CD4-positive, alpha-beta memory T cell (primary cell): ENCODE results near the gene MRM2. TPM values are rescaled to one million over a fixed set of nuclear protein-coding genes. Genes with fewer than 3 reads are reported as not detected.
A peak's percentile ranks its signal among the peaks of the same experiment; 100 is the strongest.

Experiments used
- CTCF ChIA-PET: fragments of 350-600 bp; sonication (Branson Sonifier 250); formaldehyde crosslinking; loops from one replicate; lab custom pipeline; 2021; ENCODE audit warnings: inconsistent platforms; ENCODE audit not compliant: partially characterized antibody; lab: Charles Lee
- POLR2A ChIA-PET: fragments of 350-600 bp; sonication (Branson Sonifier 250); formaldehyde crosslinking; loops from one replicate; lab custom pipeline; 2021; ENCODE audit not compliant: partially characterized antibody; lab: Charles Lee
- DNase-seq, 5 donors: peaks; one replicate each; pipeline versions ENCODE4 v3.0.0 to v3.0.0-alpha.2; 2020 to 2022; ENCODE audit warnings: mixed read lengths in 1 of 5
- H3K27ac ChIP-seq: one replicate; pipeline ENCODE4 v1.7.0; 2013; ENCODE audit warnings: low read depth, low read length
- H3K27me3 ChIP-seq: 2 replicates; pipeline ENCODE4 v1.7.0; 2013; ENCODE audit warnings: mild to moderate bottlenecking, low read length, moderate library complexity; ENCODE audit not compliant: insufficient read depth
- H3K36me3 ChIP-seq: 2 replicates; pipeline ENCODE4 v1.7.0; 2013; ENCODE audit warnings: mild to moderate bottlenecking, low read length, moderate library complexity; ENCODE audit not compliant: insufficient read depth
- H3K4me1 ChIP-seq: 2 replicates; pipeline ENCODE4 v1.7.0; 2013; ENCODE audit warnings: mild to moderate bottlenecking, low read length, moderate library complexity; ENCODE audit not compliant: insufficient read depth
- H3K4me3 ChIP-seq, 2 donors: one replicate each; pipeline ENCODE4 v1.7.0; 2013; ENCODE audit warnings: low read length in 2 of 2, mild to moderate bottlenecking in 1 of 2
- H3K9me3 ChIP-seq, 2 donors: one replicate each; pipeline ENCODE4 v1.7.0; 2013; ENCODE audit warnings: low read length in 2 of 2, control low read depth in 1 of 2; ENCODE audit not compliant: control insufficient read depth in 1 of 2
- H3K27ac Mint-ChIP-seq, 7 donors: one replicate each; pipeline ENCODE4 v1.8.0; 2020 to 2021; ENCODE audit warnings: mixed read lengths in 7 of 7, mild to moderate bottlenecking in 6 of 7, inconsistent platforms in 3 of 7, moderate library complexity in 3 of 7
- H3K27me3 Mint-ChIP-seq, 2 donors: one replicate each; pipeline ENCODE4 v1.8.0; 2020 to 2021; ENCODE audit warnings: mixed read lengths in 2 of 2
- H3K36me3 Mint-ChIP-seq, 2 donors: one replicate each; pipeline ENCODE4 v1.8.0; 2020 to 2021; ENCODE audit warnings: mixed read lengths in 2 of 2, inconsistent platforms in 1 of 2, mild to moderate bottlenecking in 1 of 2
- H3K4me1 Mint-ChIP-seq, 4 donors: one replicate each; pipeline ENCODE4 v1.8.0; 2020 to 2021; ENCODE audit warnings: mixed read lengths in 4 of 4, mild to moderate bottlenecking in 1 of 4
- H3K4me3 Mint-ChIP-seq, 8 donors: one replicate each; pipeline ENCODE4 v1.8.0; 2020 to 2021; ENCODE audit warnings: mixed read lengths in 8 of 8, mild to moderate bottlenecking in 7 of 8, moderate library complexity in 6 of 8, inconsistent platforms in 3 of 8
- H3K9me3 Mint-ChIP-seq, 8 donors: one replicate each; pipeline ENCODE4 v1.8.0; 2020 to 2021; ENCODE audit warnings: mixed read lengths in 8 of 8, mild to moderate bottlenecking in 5 of 8, inconsistent platforms in 3 of 8, moderate library complexity in 1 of 8
- intact Hi-C: fragments of 100-400 bp; cut with micrococcal nuclease; formaldehyde crosslinking; loops from one replicate; pipeline ENCODE4 v1.15.1; 2023
- polyA plus RNA-seq, 2 donors: library from polyadenylated mRNA; unstranded; fragments of 300-500 nt; fragmentation: Illumina TruSeq; gene quantifications; one replicate each; pipeline ENCODE4 v1.2.3, GENCODE V29; 2021
- total RNA-seq, 2 experiments: library from RNA; stranded (reverse); gene quantifications; one replicate each; pipeline ENCODE4 v1.2.3, GENCODE V29; 2021

The MRM2 gene
- total and polyA plus RNA-seq, 4 experiments from 2014 or later: 17.4 to 32.9 (median 24.0) TPM

DNA sequence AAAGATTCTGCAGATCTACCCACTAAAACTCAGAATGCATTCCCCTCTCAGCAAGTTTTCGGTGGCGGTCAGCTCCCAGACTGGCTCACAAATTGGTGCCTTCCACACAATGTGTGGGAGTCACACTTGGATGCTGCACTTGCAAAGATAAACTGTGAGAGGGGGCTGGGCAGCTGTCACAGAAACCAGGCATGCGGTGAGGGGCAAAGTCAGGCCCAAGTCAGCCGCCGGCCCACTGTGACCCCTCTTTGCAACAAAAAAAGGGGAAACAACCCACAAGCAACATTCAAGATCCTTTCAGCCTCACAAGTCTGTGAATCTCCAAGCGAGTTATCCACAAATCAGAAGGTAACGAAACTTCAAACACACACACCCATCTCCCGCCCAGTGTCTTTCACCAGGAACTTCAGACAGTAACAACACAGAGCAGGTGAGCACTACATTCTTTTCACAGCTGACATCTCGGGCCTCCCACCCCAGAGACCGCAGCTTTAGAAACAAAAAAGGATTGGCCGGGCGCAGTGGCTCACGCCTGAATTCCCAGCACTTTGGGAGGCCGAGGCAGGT lies 40.3 kb upstream of the MRM2 start:
- Mint-ChIP-seq H3K27me3 (no peaks in the 10 kb centered on the region), H3K27ac (no peak overlapping the region), H3K9me3 (no peaks in the 10 kb centered on the region), H3K4me3 (no peak overlapping the region), H3K36me3 (peaks cover 1% of the 10 kb centered on the region in 2 donors), H3K4me1 (peaks cover 0 to 6% (median 3%) of the 10 kb centered on the region in 4 donors)
- no peaks in the 10 kb centered on the region for H3K4me1 ChIP-seq
- POLR2A ChIA-PET: no interaction called here
- no peaks in the 10 kb centered on the region for H3K36me3 ChIP-seq
- no peak overlapping the region for H3K27ac ChIP-seq
- CTCF ChIA-PET: no interaction called here
- no peak overlapping the region for H3K4me3 ChIP-seq
- no peaks in the 10 kb centered on the region for H3K9me3 ChIP-seq
- intact Hi-C loops: no loop called here
- no peaks in the 10 kb centered on the region for H3K27me3 ChIP-seq
- DNase-seq: no peak

DNA sequence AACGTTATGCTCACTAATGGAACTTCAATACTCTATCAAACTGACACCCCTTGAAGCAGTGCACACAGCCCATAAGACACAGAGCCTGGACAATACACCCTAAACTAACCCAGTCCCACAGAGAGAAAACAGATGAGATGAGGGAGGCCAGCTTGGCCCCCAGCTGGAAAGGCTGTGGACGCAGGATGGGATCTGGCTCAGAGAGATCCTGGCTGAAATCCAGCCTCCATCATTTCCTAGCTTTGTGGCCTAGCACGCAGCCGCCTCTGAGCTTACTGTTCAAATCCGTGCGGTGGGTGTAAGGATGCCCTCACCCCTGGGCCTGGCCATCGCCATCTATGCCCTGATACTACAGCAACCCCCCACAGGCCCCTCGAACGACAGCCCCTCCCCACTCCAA lies 39.5 kb upstream of the MRM2 start:
- H3K9me3 Mint-ChIP-seq: no peaks in the 10 kb centered on the region
- ChIA-PET CTCF (no interaction called here), POLR2A (no interaction called here)
- DNase-seq: no peak
- intact Hi-C loops: no loop called here
- H3K4me1 Mint-ChIP-seq: peaks cover 0 to 11% (median 3%) of the 10 kb centered on the region in 4 donors
- Histone ChIP-seq H3K27ac (no peak overlapping the region), H3K4me1 (no peaks in the 10 kb centered on the region), H3K36me3 (no peaks in the 10 kb centered on the region), H3K4me3 (no peak overlapping the region), H3K27me3 (no peaks in the 10 kb centered on the region), H3K9me3 (no peaks in the 10 kb centered on the region)
- H3K27me3 Mint-ChIP-seq: no peaks in the 10 kb centered on the region
- H3K27ac Mint-ChIP-seq: peak overlapping the region in 1 of 7 donors; percentile 4
- H3K4me3 Mint-ChIP-seq: no peak overlapping the region
- peaks cover 5 to 6% of the 10 kb centered on the region in 2 donors for H3K36me3 Mint-ChIP-seq

DNA sequence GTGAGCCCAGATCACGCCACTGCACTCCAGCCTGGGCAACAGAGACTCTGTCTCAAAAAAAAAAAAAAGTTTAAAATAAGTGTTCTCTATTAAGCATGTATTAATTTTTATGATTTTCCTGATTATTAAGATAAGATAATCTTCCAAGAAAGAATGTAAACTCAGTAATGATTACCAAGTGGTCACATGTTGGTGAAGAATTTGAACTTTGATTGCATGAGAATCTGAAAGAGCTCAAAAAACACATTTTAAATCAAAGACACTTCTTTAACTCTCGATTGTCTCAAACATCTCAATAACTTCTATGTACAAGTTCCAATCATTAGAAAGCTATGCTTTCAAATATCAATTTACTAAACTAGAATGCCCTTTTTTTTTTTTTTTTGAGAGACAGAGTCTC lies 38.4 kb upstream of the MRM2 start:
- Histone ChIP-seq H3K4me1 (no peaks in the 10 kb centered on the region), H3K9me3 (no peaks in the 10 kb centered on the region), H3K27ac (no peak overlapping the region), H3K27me3 (no peaks in the 10 kb centered on the region), H3K36me3 (no peaks in the 10 kb centered on the region), H3K4me3 (no peak overlapping the region)
- peaks cover 0 to 11% (median 3%) of the 10 kb centered on the region in 4 donors for H3K4me1 Mint-ChIP-seq
- ChIA-PET POLR2A (no interaction called here), CTCF (no interaction called here)
- no peak overlapping the region for H3K27ac Mint-ChIP-seq
- peaks cover 5 to 6% of the 10 kb centered on the region in 2 donors for H3K36me3 Mint-ChIP-seq
- no peaks in the 10 kb centered on the region for H3K9me3 Mint-ChIP-seq
- no peak overlapping the region for H3K4me3 Mint-ChIP-seq
- DNase-seq: no peak
- no peaks in the 10 kb centered on the region for H3K27me3 Mint-ChIP-seq
- intact Hi-C loops: no loop called here

GRCh38 chr7:2279896-2280295 lies 37.9 kb upstream of the MRM2 start:
- intact Hi-C loops: no loop called here
- no peak overlapping the region for H3K27ac ChIP-seq
- Mint-ChIP-seq H3K36me3 (peaks cover 5 to 6% of the 10 kb centered on the region in 2 donors), H3K4me3 (no peak overlapping the region), H3K27ac (peak overlapping the region in 1 of 7 donors; percentile 15), H3K27me3 (no peaks in the 10 kb centered on the region), H3K9me3 (no peaks in the 10 kb centered on the region), H3K4me1 (peaks cover 0 to 11% (median 3%) of the 10 kb centered on the region in 4 donors)
- ChIA-PET POLR2A (no interaction called here), CTCF (no interaction called here)
- DNase-seq: no peak
- no peaks in the 10 kb centered on the region for H3K9me3 ChIP-seq
- H3K36me3 ChIP-seq: no peaks in the 10 kb centered on the region
- no peaks in the 10 kb centered on the region for H3K27me3 ChIP-seq
- no peak overlapping the region for H3K4me3 ChIP-seq
- no peaks in the 10 kb centered on the region for H3K4me1 ChIP-seq

GRCh38 chr7:2278026-2278425 lies 36.0 kb upstream of the MRM2 start:
- H3K9me3 Mint-ChIP-seq: no peaks in the 10 kb centered on the region
- peaks cover 5 to 6% of the 10 kb centered on the region in 2 donors for H3K36me3 Mint-ChIP-seq
- peaks cover 0 to 11% (median 3%) of the 10 kb centered on the region in 4 donors for H3K4me1 Mint-ChIP-seq
- Histone ChIP-seq H3K9me3 (no peaks in the 10 kb centered on the region), H3K4me3 (no peak overlapping the region), H3K4me1 (no peaks in the 10 kb centered on the region), H3K27ac (no peak overlapping the region), H3K27me3 (no peaks in the 10 kb centered on the region), H3K36me3 (no peaks in the 10 kb centered on the region)
- ChIA-PET CTCF (no interaction called here), POLR2A (no interaction called here)
- intact Hi-C loops: no loop called here
- H3K27ac Mint-ChIP-seq: no peak overlapping the region
- H3K4me3 Mint-ChIP-seq: no peak overlapping the region
- no peak for DNase-seq
- no peaks in the 10 kb centered on the region for H3K27me3 Mint-ChIP-seq

DNA sequence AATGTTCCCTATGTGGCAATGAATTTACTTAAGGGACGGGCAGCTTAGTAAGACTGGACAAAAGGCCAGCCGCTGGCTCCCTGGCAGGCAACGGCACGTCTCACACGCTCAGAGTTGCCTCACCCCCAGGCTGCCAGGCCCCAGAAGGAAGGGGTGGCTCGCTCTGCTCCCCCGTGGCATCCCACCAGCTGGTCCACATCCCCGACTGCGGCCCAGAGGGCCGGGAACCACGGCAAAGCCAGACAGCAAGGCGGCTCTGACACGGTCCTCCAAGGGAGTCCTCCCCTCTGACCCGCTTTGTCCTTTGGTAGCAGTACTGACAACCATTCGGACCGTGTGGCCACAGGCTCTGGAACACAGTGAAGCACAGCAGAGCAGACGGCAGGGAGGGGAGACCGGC lies 34.1 kb upstream of the MRM2 start:
- Histone ChIP-seq H3K9me3 (no peaks in the 10 kb centered on the region), H3K36me3 (no peaks in the 10 kb centered on the region), H3K4me1 (no peaks in the 10 kb centered on the region), H3K27me3 (no peaks in the 10 kb centered on the region), H3K27ac (no peak overlapping the region), H3K4me3 (no peak overlapping the region)
- intact Hi-C loops: no loop called here
- Mint-ChIP-seq H3K4me1 (peaks cover 0 to 11% (median under 1%) of the 10 kb centered on the region in 4 donors), H3K4me3 (no peak overlapping the region), H3K9me3 (no peaks in the 10 kb centered on the region), H3K27me3 (no peaks in the 10 kb centered on the region), H3K27ac (no peak overlapping the region), H3K36me3 (peaks cover 5 to 15% of the 10 kb centered on the region in 2 donors)
- CTCF ChIA-PET: no interaction called here
- POLR2A ChIA-PET: no interaction called here
- no peak for DNase-seq

DNA sequence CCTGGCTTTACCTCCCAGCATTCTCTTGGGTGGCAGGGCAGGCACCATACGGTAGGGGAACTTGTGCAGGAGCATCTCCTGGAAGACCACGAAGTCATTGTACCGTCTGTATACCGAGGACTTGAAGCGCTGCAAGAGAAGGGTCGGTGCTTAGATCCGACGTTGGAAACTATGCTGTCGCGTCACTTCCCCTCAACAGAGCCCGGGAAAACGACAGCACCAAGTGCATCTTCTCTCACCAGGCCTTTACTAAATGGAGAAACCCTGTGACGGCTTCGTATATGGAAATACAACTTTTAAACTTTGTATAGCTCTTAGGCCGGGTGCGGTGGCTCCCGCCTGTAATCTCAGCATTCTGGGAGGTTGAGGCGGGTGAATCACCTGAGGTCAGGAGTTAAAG lies 33.1 kb upstream of the MRM2 start:
- no peak overlapping the region for H3K4me3 ChIP-seq
- Mint-ChIP-seq H3K4me3 (no peak overlapping the region), H3K36me3 (peaks cover 5 to 15% of the 10 kb centered on the region in 2 donors), H3K4me1 (peaks cover 0 to 11% (median under 1%) of the 10 kb centered on the region in 4 donors), H3K9me3 (no peaks in the 10 kb centered on the region), H3K27me3 (no peaks in the 10 kb centered on the region), H3K27ac (no peak overlapping the region)
- intact Hi-C loops: no loop called here
- no peaks in the 10 kb centered on the region for H3K4me1 ChIP-seq
- H3K36me3 ChIP-seq: no peaks in the 10 kb centered on the region
- CTCF ChIA-PET: no interaction called here
- H3K9me3 ChIP-seq: no peaks in the 10 kb centered on the region
- H3K27ac ChIP-seq: no peak overlapping the region
- DNase-seq: no peak
- POLR2A ChIA-PET: no interaction called here
- H3K27me3 ChIP-seq: no peaks in the 10 kb centered on the region
